ACHN (cell line): Measurements from ENCODE around the gene SLC7A10.
A peak's percentile ranks its signal among the peaks of the same experiment; 100 is the strongest.

Experiments used
- DNase-seq: peaks from one replicate; pipeline ENCODE4 v3.0.0-alpha.2; 2015
- in situ Hi-C: cut with HindIII; loops from 2 replicates; pipeline ENCODE4 v1.10.0; 2017; ENCODE audit warnings: low sequenced_read_pairs, low pct_ligation_motif_present, low pct_unique_long_range_greater_than_20kb

The SLC7A10 gene

GRCh38 chr19:33241530-33242101 is 16.0 kb upstream of the SLC7A10 start:
- in situ Hi-C loops, result no loop called here
- DNase-seq, result no peak

GRCh38 chr19:33241091-33241529 is 15.5 kb upstream of the SLC7A10 start:
- in situ Hi-C loops, result no loop called here
- no peak for DNase-seq

GRCh38 chr19:33240181-33240771 is 14.6 kb upstream of the SLC7A10 start:
- in situ Hi-C loops, result no loop called here
- no peak for DNase-seq

- in situ Hi-C loops, result no loop called here
- DNase-seq, result no peak
These were observed 13.7 kb upstream of the SLC7A10 start for GRCh38 chr19:33239223-33239975.

GRCh38 chr19:33238481-33239149 is 13.0 kb upstream of the SLC7A10 start:
- no peak for DNase-seq
- in situ Hi-C loops, result no loop called here

- in situ Hi-C loops, result no loop called here
- DNase-seq, result no peak
These were observed 11.2 kb upstream of the SLC7A10 start for GRCh38 chr19:33236696-33237390.

- in situ Hi-C loops, result no loop called here
- DNase-seq, result no peak
These were observed 10.3 kb upstream of the SLC7A10 start for GRCh38 chr19:33235996-33236350.

GRCh38 chr19:33235269-33235995 is 9.8 kb upstream of the SLC7A10 start:
- in situ Hi-C loops, result no loop called here
- peak; percentile 60 for DNase-seq

- in situ Hi-C loops, result no loop called here
- DNase-seq, result no peak
These were observed 9.1 kb upstream of the SLC7A10 start for GRCh38 chr19:33234736-33235135.

GRCh38 chr19:33234092-33234491 is 8.4 kb upstream of the SLC7A10 start:
- in situ Hi-C loops, result no loop called here
- DNase-seq, result no peak

- in situ Hi-C loops, result no loop called here
- no peak for DNase-seq
These were observed 7.6 kb upstream of the SLC7A10 start for GRCh38 chr19:33233056-33233873.

GRCh38 chr19:33232656-33233055 is 7.0 kb upstream of the SLC7A10 start:
- in situ Hi-C loops, result no loop called here
- DNase-seq, result no peak

GRCh38 chr19:33231511-33231910 is 5.9 kb upstream of the SLC7A10 start:
- DNase-seq, result no peak
- in situ Hi-C loops, result no loop called here

- no peak for DNase-seq
- in situ Hi-C loops, result no loop called here
These were observed 4.3 kb upstream of the SLC7A10 start for GRCh38 chr19:33229962-33230361.

GRCh38 chr19:33227870-33228599 is 2.4 kb upstream of the SLC7A10 start:
- no peak for DNase-seq
- in situ Hi-C loops, result no loop called here

- DNase-seq, result no peak
- in situ Hi-C loops, result no loop called here
These were observed 1.6 kb upstream of the SLC7A10 start for GRCh38 chr19:33227242-33227650.
